Activated T-cell treated with anti-CD3 and anti-CD28 coated beads for 24 hours (primary cell): ENCODE results near the gene MSX1.
"Not testable (repeated sequence)": the region's sequence is repeated elsewhere in the genome, so short reads cannot be mapped to it uniquely, and the experiment has no call there.

Experiments
- DNase-seq: peaks from one replicate; pipeline ENCODE4 v3.0.0-alpha.2; 2020; ENCODE audit warnings: low read depth

MSX1 gene

GRCh38 chr4:4859325-4859798, at the start of gene MSX1:
TSS of gene MSX1 (plus strand) at chr4:4859665. CDS start at chr4:4859900, 235 bp downstream.
- DNase-seq = peak; percentile 29

- no peak for DNase-seq
Measured at GRCh38 chr4:4810092-4810774, 49.2 kb upstream of the MSX1 start.

DNA sequence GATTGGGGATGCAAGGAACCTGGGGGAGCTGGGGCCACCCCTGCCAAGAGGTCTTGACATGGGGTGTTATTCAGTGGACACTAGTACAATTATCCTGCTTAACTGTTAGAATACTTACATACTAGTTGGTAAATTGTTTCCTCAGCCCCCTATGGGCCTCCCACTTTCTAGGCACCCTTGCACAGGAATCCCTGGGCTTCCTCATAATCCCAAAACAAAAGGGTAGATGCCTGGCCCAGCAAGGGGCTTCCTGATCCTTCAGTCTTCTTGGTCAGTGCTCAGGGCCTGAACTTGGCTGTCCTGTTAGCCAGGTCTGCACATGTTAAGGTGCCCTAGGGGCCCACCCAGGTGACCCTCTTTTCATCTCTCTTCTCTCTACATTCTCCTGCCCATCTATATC, 48.7 kb upstream of the MSX1 start:
- DNase-seq = no peak

DNA sequence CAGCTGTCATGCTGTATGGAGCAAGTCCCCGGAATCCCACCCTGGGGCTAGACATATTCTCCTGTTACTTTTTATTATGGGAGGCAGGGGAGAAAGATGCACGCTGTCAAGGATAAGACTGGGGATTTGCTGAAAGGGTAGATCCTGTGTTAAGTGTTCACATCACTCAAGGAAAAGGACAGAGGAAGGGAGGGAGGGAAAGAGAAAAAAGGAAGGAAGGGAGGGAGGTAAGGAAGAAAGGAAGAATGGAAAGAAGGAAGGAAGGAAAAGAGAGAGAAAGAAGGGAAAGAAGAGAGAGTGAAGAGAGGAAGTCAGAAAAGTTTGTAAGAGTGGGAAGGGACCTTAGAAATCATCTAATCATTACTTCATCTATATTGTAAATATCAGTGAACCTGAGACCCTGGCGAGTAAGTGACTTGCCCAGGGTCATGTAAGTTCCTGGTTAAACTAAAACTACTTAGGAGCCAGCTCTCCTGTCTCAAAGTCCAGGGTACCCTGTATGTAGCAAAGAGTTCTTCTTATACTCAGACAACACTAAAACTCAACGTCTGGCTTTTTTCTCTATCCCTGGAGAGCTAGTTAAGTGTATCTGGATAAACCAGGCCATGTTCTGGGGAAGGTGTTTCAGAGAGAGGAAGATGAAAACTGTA, 47.2 kb upstream of the MSX1 start:
- DNase-seq = no peak

DNA sequence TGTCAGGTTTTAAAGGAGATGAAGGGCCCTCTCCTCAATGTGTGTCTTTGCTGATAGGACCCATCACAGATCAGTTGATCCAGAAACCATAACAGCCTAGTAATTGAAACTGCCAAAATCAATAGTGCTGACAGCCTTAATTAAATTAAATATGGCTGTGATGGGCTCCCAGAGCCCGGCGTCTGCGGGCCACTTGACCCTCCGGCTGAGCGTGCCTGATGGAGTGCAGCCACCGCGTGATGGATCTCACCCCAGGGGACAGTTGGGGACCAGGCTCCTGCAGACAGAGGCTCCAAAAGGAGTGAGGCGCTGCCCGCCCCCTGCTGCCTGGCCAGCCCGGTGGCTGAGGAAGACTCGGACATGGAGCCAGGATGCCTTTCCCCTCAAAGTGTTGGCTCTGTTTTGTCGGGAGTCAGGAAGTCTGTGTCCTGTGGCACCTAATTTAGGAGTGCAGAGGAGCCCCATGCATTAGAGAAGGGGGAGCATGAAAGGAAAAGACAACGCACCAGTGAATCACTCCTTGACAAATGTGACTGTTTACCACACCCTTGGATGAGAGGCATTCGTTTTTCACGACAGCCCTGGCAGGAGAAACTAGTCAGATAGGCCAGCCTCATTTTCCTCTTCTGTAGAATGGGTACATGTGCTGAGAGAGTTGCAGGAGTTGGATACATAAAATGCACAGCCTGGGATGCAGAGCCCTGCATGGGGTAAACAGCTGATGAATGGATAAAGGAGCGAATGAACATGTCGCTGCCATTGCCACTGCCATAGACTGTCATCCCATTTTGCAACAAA, 40.9 kb upstream of the MSX1 start:
- no peak for DNase-seq

DNA sequence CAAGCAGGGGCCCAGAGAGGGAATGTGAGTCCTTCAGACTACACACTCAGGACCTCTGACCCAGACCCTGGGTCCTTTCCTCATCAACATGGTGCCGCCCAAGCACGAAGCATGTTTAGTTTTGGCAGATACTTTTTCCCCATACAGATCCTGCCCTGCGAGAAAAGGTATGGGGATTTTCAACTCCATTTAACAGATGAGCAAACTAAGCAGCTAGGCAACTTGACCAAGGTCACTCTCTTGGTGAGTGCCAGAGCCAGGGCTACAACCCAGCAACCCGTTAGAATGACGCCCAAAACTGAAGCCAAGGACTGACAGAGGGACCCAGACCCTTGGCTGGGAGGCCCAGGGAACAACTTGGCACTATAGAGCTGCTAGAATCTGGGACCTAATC, 40.3 kb upstream of the MSX1 start:
- DNase-seq = no peak

- DNase-seq = no peak
Measured at GRCh38 chr4:4820261-4820660, 39.2 kb upstream of the MSX1 start.

GRCh38 chr4:4820739-4821138, 38.7 kb upstream of the MSX1 start:
- no peak for DNase-seq

DNA sequence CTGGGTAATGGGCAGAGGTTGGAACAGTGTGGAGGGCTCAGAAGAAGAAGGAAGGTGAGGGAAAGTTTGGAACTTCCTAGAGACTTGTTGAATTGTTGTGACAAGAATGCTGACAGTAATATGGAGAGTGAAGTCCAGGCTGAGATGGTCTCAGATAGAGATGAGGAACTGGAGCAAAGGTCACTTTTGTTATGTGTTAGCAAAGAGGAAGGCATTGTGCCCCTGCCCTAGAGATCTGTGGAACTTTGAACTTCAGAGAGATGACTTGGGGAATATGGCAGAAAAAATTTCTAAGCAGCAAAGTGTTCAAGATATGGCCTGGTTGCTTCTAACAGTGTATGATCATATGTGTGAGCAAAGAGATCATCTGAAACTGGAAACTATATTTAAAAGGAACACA, 37.9 kb upstream of the MSX1 start:
- DNase-seq = no peak

DNA sequence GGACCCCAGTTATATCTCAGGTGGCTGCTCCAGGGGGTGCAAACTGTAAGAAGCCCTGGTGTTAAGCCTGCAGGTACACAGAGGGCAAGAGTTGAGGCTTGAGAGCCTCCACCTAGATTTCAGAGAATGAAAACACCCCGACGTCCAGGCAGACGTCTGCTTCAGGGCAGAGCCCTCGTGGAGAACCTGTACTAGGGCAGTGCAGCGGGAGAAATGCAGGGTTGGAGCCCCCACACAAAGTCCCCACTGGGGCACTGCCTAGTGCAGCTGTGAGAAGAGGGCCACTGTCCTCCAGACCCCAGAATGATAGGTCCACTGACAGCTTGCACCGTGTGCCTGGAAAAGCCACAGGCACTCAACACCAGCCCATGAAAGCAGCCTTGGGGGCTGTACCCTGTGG, 37.2 kb upstream of the MSX1 start:
- DNase-seq = not testable (repeated sequence)

DNA sequence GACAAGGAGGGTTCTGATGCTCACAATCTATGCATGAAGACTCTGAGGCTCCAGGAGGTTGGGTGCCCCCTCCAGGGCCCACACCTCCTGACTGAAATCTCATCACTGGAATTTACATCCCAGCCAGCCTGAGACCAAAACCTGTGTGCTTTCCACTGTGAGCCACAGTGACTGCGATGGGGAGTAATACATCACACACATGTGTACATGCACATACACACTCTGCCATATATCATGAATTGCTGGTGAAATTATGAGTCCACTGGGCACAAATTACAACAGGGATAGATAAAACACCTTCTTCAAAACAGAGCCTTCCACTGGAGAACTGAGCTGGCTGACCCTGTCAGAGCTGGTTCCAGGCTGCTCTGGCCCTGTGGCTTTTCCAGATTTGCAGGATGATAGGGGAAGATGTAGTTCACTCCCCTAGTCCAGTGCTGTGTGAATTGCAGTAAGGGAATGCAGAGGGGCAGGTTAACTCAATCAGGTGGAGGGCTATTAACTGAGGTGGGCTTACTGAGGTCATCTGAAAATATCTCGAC, 35.8 kb upstream of the MSX1 start:
- no peak for DNase-seq

DNA sequence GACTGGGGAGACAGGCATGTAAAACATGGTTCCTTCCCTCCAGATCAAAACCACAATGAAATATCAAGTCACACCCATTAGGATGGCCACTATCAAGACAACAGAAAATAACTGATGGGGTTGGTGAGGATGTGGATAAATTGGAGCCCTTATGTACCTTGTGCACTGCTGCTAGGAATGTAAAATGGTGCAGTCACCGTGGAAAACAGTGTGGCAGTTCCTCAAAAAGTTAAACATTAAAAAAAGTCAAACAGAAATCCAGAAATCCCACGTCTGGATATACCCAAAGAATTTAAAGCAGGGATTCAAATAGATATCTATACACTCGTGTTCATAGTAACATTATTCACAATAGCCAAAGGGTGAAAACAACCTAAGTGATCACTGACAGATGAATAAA, 35.2 kb upstream of the MSX1 start:
- DNase-seq = no peak

GRCh38 chr4:4825431-4825830, 34.0 kb upstream of the MSX1 start:
- DNase-seq = no peak

GRCh38 chr4:4829837-4830236, 29.6 kb upstream of the MSX1 start:
- DNase-seq = no peak

DNA sequence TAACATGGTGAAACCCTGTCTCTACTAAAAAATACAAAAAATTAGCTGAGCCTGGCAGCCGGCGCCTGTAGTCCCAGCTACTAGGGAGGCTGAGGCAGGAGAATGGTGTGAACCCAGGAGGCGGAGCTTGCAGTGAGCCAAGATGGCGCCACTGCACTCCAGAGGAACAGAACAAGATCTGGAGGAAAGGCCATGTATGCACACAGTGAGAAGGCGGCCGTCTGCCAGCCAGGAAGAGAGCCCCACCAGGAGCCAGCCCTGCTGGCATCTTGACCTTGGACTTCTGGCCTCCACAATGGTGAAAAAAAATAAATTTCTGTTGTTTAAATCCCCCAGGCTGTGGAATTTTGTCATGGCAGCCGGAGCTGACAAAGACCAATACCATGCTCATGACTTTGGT, 28.2 kb upstream of the MSX1 start:
- no peak for DNase-seq

- DNase-seq = no peak
Measured at GRCh38 chr4:4831825-4832224, 27.6 kb upstream of the MSX1 start.

DNA sequence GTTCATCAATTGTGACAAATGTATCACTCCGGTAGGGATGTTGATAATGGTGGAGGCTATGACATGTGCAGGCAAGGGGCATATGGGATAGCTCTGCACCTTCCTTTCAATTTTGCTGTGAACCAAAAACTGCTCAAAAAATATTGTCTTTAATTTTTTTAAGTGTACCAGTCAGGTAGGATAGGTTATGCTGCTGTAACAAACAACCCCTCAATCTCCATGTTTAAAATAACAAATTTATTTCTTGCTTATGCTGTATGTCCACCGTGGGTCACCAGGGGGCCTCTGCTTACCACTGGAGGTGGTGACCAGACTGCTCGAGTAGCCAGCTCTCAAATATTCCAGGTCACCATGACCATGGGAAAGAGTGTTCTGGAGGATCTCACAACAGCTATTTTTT, 23.4 kb upstream of the MSX1 start:
- no peak for DNase-seq

- DNase-seq = no peak
Measured at GRCh38 chr4:4837316-4837715, 22.1 kb upstream of the MSX1 start.

DNA sequence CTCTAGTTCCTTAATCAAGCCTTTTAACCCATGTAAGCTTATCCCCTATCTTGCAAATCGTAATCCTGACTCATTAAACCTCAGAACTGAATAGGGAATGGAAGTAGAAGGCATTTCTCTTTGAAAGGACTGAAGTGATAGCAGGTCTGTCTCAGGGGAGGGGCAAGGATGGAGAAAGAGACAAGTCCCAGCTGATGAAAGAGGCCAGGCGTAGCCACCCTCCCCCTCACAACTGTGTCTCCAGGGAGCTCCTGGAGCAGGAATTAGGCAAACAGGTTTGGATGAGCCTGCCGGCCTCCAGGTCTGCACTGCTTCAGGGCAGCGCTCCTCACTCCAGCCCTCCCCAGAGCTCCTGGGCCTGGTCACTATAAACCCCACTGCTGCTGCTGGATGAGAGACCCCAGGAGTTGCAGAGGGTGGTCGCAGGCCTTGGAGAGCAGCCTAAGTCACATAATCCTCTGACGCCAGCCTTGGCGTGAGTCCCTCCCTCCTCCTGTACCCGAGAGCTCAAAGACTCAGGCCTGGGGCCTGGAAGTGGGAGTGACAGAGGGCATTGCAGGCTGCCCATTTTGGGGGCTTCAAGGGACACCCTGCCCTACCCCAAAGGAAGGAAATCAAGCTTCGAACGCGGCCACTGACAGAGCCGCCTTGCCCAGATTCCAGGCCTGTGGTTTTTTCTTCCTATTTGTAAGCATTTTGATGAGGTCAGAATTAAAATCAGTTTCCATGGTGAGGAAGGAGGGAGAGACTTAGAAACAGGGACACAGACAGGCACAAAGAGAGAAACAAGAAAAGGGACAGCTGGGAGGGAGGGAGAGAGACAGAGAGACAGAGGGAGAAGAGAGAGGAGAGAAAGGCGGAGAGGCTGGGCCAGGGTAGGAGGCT, 21.2 kb upstream of the MSX1 start:
- DNase-seq = no peak

- no peak for DNase-seq
Measured at GRCh38 chr4:4838936-4839810, 20.3 kb upstream of the MSX1 start.

DNA sequence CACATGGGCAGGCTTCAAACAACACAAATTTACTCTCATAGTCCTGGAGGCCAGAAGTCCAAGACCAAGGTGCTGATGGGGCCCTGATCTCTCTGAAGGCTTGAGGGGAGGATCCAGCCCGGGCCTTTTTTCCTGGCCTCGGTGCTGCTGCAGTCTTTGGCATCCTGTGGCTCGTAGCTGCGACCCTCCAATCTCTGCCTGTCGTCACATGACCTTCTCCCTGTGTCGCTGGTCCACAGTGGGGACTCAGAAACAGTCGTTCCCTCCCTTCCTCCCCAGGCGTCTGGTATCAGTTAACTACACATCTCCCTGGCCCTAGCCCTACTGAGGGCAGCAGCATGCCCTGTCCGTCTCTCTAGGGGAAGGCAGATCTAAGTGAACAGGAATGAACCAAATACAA, 19.1 kb upstream of the MSX1 start:
- DNase-seq = no peak
